ENCODE data around the gene NUDT14. TPM values are rescaled to one million over a fixed set of nuclear protein-coding genes. Genes with fewer than 3 reads are reported as not detected.

NUDT14 gene
- total and polyA plus RNA-seq, 2 of the 4 experiments (the other 2 are of a cell fraction), result 5.6 to 9.3 TPM

DNA sequence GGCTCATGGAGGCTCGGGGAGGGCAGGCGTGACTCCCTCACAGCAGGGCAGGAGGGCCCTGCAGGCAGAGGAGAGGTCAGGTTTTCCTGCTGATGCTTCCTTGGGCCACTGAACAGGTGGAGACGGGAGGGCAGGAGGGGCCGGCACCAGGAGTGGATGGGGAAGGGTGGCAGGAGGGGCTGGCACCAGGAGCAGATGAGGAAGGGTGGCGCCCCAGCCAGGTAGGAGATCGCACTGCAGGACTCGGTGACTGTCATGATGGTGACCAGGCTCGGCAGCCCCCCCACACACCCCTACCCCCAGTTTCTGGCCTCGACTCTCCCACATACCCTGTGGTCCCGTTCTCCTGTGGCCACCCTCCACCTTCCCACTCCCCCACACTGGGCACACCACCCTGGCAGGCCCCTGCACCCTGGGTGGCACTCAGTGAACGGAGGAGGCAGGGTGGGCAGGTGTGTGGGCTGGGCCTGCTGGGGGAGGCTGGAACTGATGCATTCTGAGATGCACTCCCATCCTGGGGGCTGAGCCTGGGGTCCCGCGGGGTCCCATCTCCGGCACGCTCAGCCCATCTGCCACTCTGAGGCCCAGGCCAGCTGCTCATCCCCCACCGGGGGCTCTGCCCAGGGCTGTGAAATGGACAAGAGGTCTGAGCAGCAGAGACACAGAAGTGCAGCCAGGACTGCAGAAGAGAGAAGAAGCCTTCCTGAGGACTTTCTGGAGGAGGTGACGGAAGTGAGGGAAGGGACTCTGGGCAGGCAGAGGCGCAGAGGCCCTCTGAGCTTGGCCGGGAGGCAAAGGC, 2.8 kb downstream of the NUDT14 start:
- Histone ChIP-seq H2AK5ac (ENCODE audit: low read depth, low read length) (no peak overlapping the region), H3K9ac (ENCODE audit: low read depth, low read length) (no peak overlapping the region), H2AFZ (replicated peaks; ENCODE audit: low read length, poor library complexity) (no peak overlapping the region), H3K4ac (ENCODE audit: low read depth, low read length) (no peak overlapping the region), H3K27ac (ENCODE audit: insufficient read depth, low read length) (no peak overlapping the region), H3K4me1 (ENCODE audit: control insufficient read depth, insufficient read depth, low read length) (peaks cover 4% of the 10 kb centered on the region; the same call in 1 of the 2 replicates), H2BK5ac (ENCODE audit: low read depth, low read length, poor library complexity, severe bottlenecking) (no peak overlapping the region), H2BK20ac (ENCODE audit: low read depth, low read length) (no peak overlapping the region), H3K79me1 (ENCODE audit: low read depth in 1 of 2, low read length in 2 of 2) (no peaks in the 10 kb centered on the region), H4K5ac (ENCODE audit: low read depth, low read length) (no peak overlapping the region), H3K4me3 (ENCODE audit: insufficient read depth, low read depth, low read length) (no peak overlapping the region), H2BK15ac (ENCODE audit: low read depth, low read length) (no peak overlapping the region), H2BK120ac (ENCODE audit: low read depth, low read length) (no peak overlapping the region), H3K36me3 (ENCODE audit: control insufficient read depth, insufficient read depth, low read length) (no peaks in the 10 kb centered on the region), H3K23ac (ENCODE audit: low read depth, low read length) (no peak overlapping the region), H2AK9ac (replicated peaks; ENCODE audit: low read depth, low read length, poor library complexity) (no peak overlapping the region), H4K8ac (ENCODE audit: low read depth in 2 of 2, low read length in 2 of 2) (no peak overlapping the region), H4K20me1 (ENCODE audit: insufficient read depth, low read length) (peaks cover 4% of the 10 kb centered on the region; the same call in 1 of the 2 replicates), H3K56ac (ENCODE audit: extremely low read depth, insufficient read depth, low read length) (no peak overlapping the region), H3K9me1 (ENCODE audit: insufficient read depth, low read length) (no peaks in the 10 kb centered on the region), H3K14ac (replicated peaks; ENCODE audit: low read depth, low read length) (no peak overlapping the region), H3K27me3 (ENCODE audit: control insufficient read depth, insufficient read depth, low read length) (peaks cover 6% of the 10 kb centered on the region; the same call in 1 of the 2 replicates), H3K4me2 (ENCODE audit: low read depth, low read length) (no peak overlapping the region), H3K18ac (ENCODE audit: low read depth, low read length) (no peak overlapping the region), H3K9me3 (ENCODE audit: control insufficient read depth, insufficient read depth, low read length) (no peaks in the 10 kb centered on the region), H4K91ac (ENCODE audit: insufficient read depth, low read depth, low read length) (no peak overlapping the region)
- DNase-seq (no peak), ATAC-seq (ENCODE audit: low read depth) (no peak)
- POLR2A ChIA-PET (ENCODE audit: unreplicated experiment), result no interaction called here
- intact Hi-C loops (cut with micrococcal nuclease), result no loop called here
- CTCF ChIA-PET, result interaction anchor here (0.6 kb wide), 1 partner anchor 184 kb away, joined by 8 read pairs; no protein-coding TSS in a partner anchor
- in situ Hi-C loops (cut with MboI; ENCODE audit: low sequenced_read_pairs), result no loop called here
- dilution Hi-C loops (cut with HindIII; ENCODE audit: low sequenced_read_pairs, unreplicated experiment), result no loop called here
- 85% methylated on average over 8 of the region's 19 CpGs; no CpG with 5 or more reads in 1 of the 2 experiments for WGBS, 2 experiments (ENCODE audit: extremely low coverage in 2 of 2, insufficient read length in 1 of 2)
- TF ChIP-seq NFE2L2 (IDR thresholded peaks at IDR 0.05; ENCODE audit: low read depth, low read length) (no peak), CEBPB (IDR thresholded peaks at IDR 0.05; ENCODE audit: low read depth, low read length) (no peak), RFX5 (IDR thresholded peaks at IDR 0.05; ENCODE audit: low read depth, low read length) (no peak), MXI1 (IDR thresholded peaks at IDR 0.05; ENCODE audit: borderline replicate concordance, low read depth, low read length) (no peak), CHD1 (IDR thresholded peaks at IDR 0.05; ENCODE audit: low read depth, low read length) (no peak), BHLHE40 (IDR thresholded peaks at IDR 0.05; ENCODE audit: low read depth, low read length) (no peak), MAZ (IDR thresholded peaks at IDR 0.05; ENCODE audit: borderline replicate concordance, low read depth, low read length) (no peak)
- TF ChIP-seq, protein P1, sequence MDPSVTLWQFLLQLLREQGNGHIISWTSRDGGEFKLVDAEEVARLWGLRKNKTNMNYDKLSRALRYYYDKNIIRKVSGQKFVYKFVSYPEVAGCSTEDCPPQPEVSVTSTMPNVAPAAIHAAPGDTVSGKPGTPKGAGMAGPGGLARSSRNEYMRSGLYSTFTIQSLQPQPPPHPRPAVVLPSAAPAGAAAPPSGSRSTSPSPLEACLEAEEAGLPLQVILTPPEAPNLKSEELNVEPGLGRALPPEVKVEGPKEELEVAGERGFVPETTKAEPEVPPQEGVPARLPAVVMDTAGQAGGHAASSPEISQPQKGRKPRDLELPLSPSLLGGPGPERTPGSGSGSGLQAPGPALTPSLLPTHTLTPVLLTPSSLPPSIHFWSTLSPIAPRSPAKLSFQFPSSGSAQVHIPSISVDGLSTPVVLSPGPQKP (IDR thresholded peaks at IDR 0.05; ENCODE audit: borderline replicate concordance, low read depth, low read length), result no peak
- BruUV-seq (replicated peaks), result no TSS peak
